ENCODE results near the gene RNF150.

RNF150 gene

DNA sequence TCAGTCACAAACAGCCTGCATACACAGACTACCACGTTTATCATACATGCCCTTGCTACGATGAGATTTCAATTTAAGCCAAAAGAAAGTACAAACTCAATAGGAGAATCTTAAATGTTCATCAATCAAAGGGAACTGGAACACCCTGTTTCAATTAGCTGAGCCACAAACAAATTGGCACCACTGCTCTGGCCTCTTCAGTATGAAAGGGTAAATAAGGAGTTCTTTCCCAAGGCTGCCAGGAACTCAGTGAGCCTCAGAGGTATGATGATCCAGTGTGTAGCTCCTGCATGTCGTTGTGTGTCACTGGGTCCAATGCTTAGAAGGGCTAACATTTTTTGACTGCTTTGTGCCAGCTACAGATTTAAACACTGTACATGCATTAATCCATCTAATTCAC is 5.4 kb downstream of the RNF150 start:
- Histone ChIP-seq H3K9me3 (ENCODE audit: insufficient read depth, low read depth, low read length) (no peaks in the 10 kb centered on the region), H3K27ac (ENCODE audit: low read length) (no peak overlapping the region), H3K4me1 (ENCODE audit: insufficient read depth, low read length) (peaks cover 6% of the 10 kb centered on the region; the same call in 1 of the 2 replicates), H3K4me3 (ENCODE audit: low read length) (no peak overlapping the region), H3K27me3 (ENCODE audit: insufficient read depth, low read length) (peaks cover 26% of the 10 kb centered on the region), H3K36me3 (ENCODE audit: insufficient read depth, low read depth, low read length) (no peaks in the 10 kb centered on the region), H3K9ac (ENCODE audit: low read depth, low read length) (no peak overlapping the region)

DNA sequence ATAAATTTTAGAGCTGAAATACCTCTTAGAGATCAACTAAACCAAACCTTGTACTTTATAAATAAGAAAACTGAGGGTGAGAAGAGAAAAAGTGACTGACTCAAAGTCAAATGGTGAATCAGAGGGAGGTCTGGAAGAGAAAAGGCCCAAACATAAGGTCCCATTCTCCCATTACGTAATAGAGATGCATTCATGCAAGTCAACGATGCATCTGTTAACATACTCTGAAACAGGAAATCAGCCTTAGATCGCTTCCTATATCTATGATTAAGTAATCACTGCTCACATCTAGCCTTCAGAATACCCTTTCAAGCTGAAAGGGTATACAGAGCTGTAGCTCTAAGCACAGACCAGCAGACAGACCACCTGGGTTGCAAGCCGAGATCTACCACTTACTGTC is 6.5 kb downstream of the RNF150 start:
- Histone ChIP-seq H3K9me3 (ENCODE audit: insufficient read depth, low read depth, low read length) (no peaks in the 10 kb centered on the region), H3K36me3 (ENCODE audit: insufficient read depth, low read depth, low read length) (no peaks in the 10 kb centered on the region), H3K4me3 (ENCODE audit: low read length) (no peak overlapping the region), H3K9ac (ENCODE audit: low read depth, low read length) (no peak overlapping the region), H3K4me1 (ENCODE audit: insufficient read depth, low read length) (peaks cover 10% of the 10 kb centered on the region; the same call in 1 of the 2 replicates), H3K27ac (ENCODE audit: low read length) (no peak overlapping the region), H3K27me3 (ENCODE audit: insufficient read depth, low read length) (peaks cover 20% of the 10 kb centered on the region)

DNA sequence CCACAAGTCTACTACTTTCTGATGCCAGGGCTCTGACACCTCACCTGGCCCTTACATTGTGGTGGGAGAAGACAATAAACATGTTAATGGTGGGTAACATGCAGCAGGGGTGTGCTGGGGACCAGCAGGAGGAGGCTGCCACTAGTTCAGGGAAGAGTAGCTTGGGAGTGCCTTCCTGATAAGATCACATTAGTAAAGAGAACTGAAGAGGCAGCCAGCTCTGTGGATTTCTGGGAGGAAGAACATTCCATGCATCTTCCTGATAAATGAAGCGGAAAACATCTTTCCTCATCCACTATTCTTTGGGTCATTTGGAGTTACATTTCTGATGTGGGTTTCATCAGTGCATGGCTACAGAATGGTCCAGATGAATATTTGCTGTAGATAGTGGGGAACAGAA is 9.0 kb downstream of the RNF150 start:
- Histone ChIP-seq H3K27ac (ENCODE audit: low read length) (no peak overlapping the region), H3K9me3 (ENCODE audit: insufficient read depth, low read depth, low read length) (no peaks in the 10 kb centered on the region), H3K4me1 (ENCODE audit: insufficient read depth, low read length) (peaks cover 4% of the 10 kb centered on the region; the same call in 1 of the 2 replicates), H3K4me3 (ENCODE audit: low read length) (no peak overlapping the region), H3K36me3 (ENCODE audit: insufficient read depth, low read depth, low read length) (no peaks in the 10 kb centered on the region), H3K9ac (ENCODE audit: low read depth, low read length) (no peak overlapping the region), H3K27me3 (ENCODE audit: insufficient read depth, low read length) (no peaks in the 10 kb centered on the region)

DNA sequence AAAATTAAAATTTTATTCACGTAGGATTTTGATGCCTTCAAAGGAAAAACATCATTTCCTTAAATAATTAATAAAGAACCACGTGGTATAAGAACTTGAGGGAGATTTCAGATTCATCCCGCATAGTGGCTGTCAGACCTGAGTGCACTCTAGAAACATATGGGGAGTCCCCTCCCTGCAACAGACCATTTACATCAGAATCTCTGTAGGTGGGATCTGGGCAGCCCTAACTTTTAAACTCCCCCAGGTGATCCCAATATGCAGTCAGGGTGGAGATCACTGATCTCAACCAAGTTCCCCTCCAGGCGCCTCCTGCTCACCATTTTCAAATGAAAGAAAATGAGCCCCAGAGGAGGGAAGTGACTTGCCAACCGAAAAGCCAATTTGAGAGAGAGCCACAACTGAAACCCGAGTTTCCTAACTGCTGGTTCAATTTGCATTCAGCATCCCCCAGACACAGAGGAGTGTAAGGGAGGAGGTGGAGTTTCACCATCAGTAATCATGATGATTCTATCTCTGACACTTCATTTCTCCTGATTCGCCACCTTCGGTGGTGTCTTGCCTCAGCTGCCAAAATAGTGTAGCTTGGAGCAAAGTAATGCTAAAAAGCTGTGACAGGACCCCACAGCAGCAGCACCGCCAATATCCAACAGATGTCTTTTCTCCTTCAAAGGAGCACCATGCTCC is 11.4 kb downstream of the RNF150 start:
- no peak overlapping the region for H3K27ac ChIP-seq (ENCODE audit: low read length)
- no peak overlapping the region for H3K4me3 ChIP-seq (ENCODE audit: low read length)
- H3K9ac ChIP-seq (ENCODE audit: low read depth, low read length): no peak overlapping the region
- no peaks in the 10 kb centered on the region for H3K27me3 ChIP-seq (ENCODE audit: insufficient read depth, low read length)
- no peaks in the 10 kb centered on the region for H3K36me3 ChIP-seq (ENCODE audit: insufficient read depth, low read depth, low read length)
- no peaks in the 10 kb centered on the region for H3K9me3 ChIP-seq (ENCODE audit: insufficient read depth, low read depth, low read length)
- H3K4me1 ChIP-seq (ENCODE audit: insufficient read depth, low read length): peaks cover 4% of the 10 kb centered on the region; the same call in 1 of the 2 replicates

DNA sequence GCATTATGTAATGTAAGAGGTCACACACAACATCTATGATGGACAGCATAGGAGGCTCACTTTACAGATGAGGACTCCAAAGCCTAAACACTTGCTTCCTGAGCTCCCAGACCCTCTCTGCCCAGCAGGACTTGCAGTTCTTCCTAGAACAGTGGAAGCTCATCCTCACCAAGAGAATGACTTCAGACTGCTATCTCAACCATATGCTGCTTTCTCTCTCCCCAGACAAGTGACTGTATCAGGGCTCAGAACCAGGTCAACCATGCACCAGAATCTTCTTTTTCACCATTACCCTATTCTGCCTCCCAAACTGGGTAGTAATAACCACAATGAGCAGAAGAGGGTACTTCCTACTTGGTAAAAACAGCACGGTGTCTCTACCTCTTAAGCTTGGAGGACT is 12.2 kb downstream of the RNF150 start:
- H3K4me1 ChIP-seq (ENCODE audit: insufficient read depth, low read length): peaks cover 4% of the 10 kb centered on the region; the same call in 1 of the 2 replicates
- no peak overlapping the region for H3K9ac ChIP-seq (ENCODE audit: low read depth, low read length)
- no peaks in the 10 kb centered on the region for H3K9me3 ChIP-seq (ENCODE audit: insufficient read depth, low read depth, low read length)
- no peak overlapping the region for H3K4me3 ChIP-seq (ENCODE audit: low read length)
- no peak overlapping the region for H3K27ac ChIP-seq (ENCODE audit: low read length)
- H3K27me3 ChIP-seq (ENCODE audit: insufficient read depth, low read length): no peaks in the 10 kb centered on the region
- no peaks in the 10 kb centered on the region for H3K36me3 ChIP-seq (ENCODE audit: insufficient read depth, low read depth, low read length)

DNA sequence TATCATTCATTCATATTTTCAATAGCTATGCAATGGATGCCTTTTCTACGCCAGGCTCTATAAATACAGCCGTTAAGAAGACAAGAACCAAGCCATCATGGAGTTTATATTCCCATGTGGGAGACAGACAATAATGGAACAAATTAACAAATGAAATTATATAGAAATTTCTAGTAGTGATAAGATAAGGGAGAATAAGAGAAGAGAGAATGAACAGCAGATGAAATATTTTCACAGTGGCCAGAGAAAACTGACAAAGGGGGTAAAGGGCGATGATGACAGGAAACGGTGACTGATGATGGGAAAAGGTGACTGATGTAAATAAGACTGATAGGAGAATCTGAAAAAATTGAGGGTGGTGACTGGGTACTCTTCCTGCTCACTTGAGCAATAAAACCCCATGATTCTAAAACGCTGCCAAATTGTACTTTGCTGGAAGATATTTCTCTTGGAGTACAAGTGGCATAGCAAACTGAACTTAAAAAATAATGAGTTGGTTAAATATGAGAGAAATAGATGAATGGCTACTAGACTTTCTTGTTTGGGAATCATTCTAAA is 13.2 kb downstream of the RNF150 start:
- Histone ChIP-seq H3K27ac (ENCODE audit: low read length) (no peak overlapping the region), H3K9ac (ENCODE audit: low read depth, low read length) (no peak overlapping the region), H3K4me1 (ENCODE audit: insufficient read depth, low read length) (peaks cover 4% of the 10 kb centered on the region; the same call in 1 of the 2 replicates), H3K36me3 (ENCODE audit: insufficient read depth, low read depth, low read length) (no peaks in the 10 kb centered on the region), H3K9me3 (ENCODE audit: insufficient read depth, low read depth, low read length) (no peaks in the 10 kb centered on the region), H3K27me3 (ENCODE audit: insufficient read depth, low read length) (no peaks in the 10 kb centered on the region), H3K4me3 (ENCODE audit: low read length) (no peak overlapping the region)

DNA sequence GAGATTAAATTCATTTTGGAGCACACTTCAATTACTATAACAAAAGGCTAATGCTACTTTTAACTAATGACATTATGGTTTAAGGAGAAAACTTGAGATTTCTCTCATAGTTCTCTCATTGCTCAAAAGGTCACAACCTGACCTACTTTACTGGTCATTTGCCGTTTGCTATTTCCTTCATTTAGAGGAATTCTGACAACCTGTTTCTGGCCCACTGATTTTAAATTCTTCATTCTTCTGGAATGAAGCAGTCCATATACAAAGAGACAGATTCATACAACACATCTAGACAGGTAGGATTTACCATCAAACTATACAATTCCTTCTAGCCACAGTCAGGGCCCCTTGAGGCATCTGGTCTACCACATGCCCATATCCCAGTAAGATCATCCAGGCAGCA is 14.2 kb downstream of the RNF150 start:
- Histone ChIP-seq H3K4me3 (ENCODE audit: low read length) (no peak overlapping the region), H3K9me3 (ENCODE audit: insufficient read depth, low read depth, low read length) (no peaks in the 10 kb centered on the region), H3K4me1 (ENCODE audit: insufficient read depth, low read length) (peaks cover 4% of the 10 kb centered on the region; the same call in 1 of the 2 replicates), H3K36me3 (ENCODE audit: insufficient read depth, low read depth, low read length) (no peaks in the 10 kb centered on the region), H3K27ac (ENCODE audit: low read length) (no peak overlapping the region), H3K9ac (ENCODE audit: low read depth, low read length) (no peak overlapping the region), H3K27me3 (ENCODE audit: insufficient read depth, low read length) (no peaks in the 10 kb centered on the region)

DNA sequence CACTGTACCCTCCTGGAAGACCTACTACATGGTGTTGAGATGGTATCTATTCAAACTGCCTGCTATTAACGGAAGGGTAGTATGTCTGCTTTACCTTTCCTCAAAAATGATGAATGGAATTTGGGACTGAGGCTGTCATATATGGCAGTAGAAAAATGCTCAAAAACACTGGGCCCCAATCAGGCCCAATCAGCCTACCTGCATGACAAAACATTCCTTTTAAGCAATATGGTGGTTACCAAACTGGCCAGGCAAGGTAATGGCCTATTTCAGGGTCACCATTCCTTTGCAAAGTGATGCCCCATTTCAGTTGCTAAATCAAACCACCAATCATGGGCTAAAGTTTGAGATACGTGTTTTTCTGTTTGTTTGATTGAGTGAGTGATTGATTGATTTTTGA is 14.9 kb downstream of the RNF150 start:
- H3K9me3 ChIP-seq (ENCODE audit: insufficient read depth, low read depth, low read length): no peaks in the 10 kb centered on the region
- H3K4me3 ChIP-seq (ENCODE audit: low read length): no peak overlapping the region
- no peak overlapping the region for H3K27ac ChIP-seq (ENCODE audit: low read length)
- H3K9ac ChIP-seq (ENCODE audit: low read depth, low read length): no peak overlapping the region
- no peaks in the 10 kb centered on the region for H3K27me3 ChIP-seq (ENCODE audit: insufficient read depth, low read length)
- peaks cover 4% of the 10 kb centered on the region; the same call in 1 of the 2 replicates for H3K4me1 ChIP-seq (ENCODE audit: insufficient read depth, low read length)
- H3K36me3 ChIP-seq (ENCODE audit: insufficient read depth, low read depth, low read length): no peaks in the 10 kb centered on the region

DNA sequence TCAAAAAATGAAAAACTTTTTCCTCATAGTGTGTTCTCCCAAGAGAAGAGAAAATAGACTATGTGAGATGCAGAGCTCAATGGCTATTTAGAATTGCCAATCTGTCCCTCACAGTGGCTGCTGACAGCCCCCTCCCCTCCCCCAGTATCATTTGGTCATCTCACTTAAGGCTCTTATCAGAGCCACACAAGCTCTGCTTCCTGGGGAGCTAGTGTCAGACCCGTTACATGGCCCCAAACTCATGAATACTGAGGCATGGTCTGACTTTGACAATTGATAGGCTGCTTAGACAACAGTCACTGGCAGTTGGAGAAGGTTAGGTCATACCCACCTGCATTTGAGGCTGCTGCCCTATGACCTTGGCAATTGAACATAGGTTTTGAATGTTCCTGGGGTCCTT is 15.3 kb downstream of the RNF150 start:
- Histone ChIP-seq H3K27ac (ENCODE audit: low read length) (no peak overlapping the region), H3K36me3 (ENCODE audit: insufficient read depth, low read depth, low read length) (no peaks in the 10 kb centered on the region), H3K9ac (ENCODE audit: low read depth, low read length) (no peak overlapping the region), H3K9me3 (ENCODE audit: insufficient read depth, low read depth, low read length) (no peaks in the 10 kb centered on the region), H3K27me3 (ENCODE audit: insufficient read depth, low read length) (no peaks in the 10 kb centered on the region), H3K4me3 (ENCODE audit: low read length) (no peak overlapping the region), H3K4me1 (ENCODE audit: insufficient read depth, low read length) (peaks cover 4% of the 10 kb centered on the region; the same call in 1 of the 2 replicates)

DNA sequence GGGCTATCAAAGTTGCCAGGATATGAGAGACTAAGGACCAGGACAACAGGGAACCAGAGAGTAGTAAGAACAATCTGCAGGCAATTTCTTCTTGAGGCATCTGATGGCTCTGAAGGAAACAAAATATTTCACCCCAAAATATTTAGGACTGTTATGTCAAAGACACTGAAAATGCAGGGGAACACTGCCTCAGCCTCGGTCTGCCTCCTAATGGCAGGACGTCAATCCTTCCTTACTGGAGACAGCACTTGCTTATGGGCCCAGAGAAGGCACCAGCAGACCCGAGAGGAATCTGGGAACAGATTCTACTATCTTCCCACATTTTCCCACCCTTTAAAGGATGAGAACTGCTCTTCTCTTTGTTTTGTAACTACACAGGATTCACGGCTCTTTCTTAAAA is 23.3 kb downstream of the RNF150 start:
- no peak overlapping the region for H3K27ac ChIP-seq (ENCODE audit: low read length)
- H3K36me3 ChIP-seq (ENCODE audit: insufficient read depth, low read depth, low read length): no peaks in the 10 kb centered on the region
- no peak overlapping the region for H3K4me3 ChIP-seq (ENCODE audit: low read length)
- no peaks in the 10 kb centered on the region for H3K4me1 ChIP-seq (ENCODE audit: insufficient read depth, low read length)
- H3K9ac ChIP-seq (ENCODE audit: low read depth, low read length): no peak overlapping the region
- H3K27me3 ChIP-seq (ENCODE audit: insufficient read depth, low read length): no peaks in the 10 kb centered on the region
- H3K9me3 ChIP-seq (ENCODE audit: insufficient read depth, low read depth, low read length): no peaks in the 10 kb centered on the region

DNA sequence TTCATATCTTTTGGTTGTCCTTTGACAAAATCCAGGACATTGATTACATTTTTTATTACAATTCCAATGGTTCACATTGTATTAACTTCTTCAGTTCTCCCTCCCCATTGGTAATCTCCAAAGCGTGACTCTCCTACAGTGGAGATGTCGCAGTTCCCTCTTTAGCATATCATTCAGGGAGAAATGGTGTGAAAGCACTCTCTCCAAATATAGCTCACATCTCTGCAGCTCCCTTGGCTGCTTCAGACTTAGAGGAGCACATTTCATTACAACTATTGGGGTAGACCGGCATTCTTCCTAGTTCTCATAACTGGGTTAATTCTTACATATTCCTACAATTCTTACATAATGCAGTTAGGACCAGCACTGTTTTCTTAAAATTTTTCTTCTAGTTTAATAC is 25.3 kb downstream of the RNF150 start:
- Histone ChIP-seq H3K9ac (ENCODE audit: low read depth, low read length) (no peak overlapping the region), H3K4me3 (ENCODE audit: low read length) (no peak overlapping the region), H3K27me3 (ENCODE audit: insufficient read depth, low read length) (no peaks in the 10 kb centered on the region), H3K36me3 (ENCODE audit: insufficient read depth, low read depth, low read length) (no peaks in the 10 kb centered on the region), H3K27ac (ENCODE audit: low read length) (no peak overlapping the region), H3K9me3 (ENCODE audit: insufficient read depth, low read depth, low read length) (no peaks in the 10 kb centered on the region), H3K4me1 (ENCODE audit: insufficient read depth, low read length) (no peaks in the 10 kb centered on the region)

DNA sequence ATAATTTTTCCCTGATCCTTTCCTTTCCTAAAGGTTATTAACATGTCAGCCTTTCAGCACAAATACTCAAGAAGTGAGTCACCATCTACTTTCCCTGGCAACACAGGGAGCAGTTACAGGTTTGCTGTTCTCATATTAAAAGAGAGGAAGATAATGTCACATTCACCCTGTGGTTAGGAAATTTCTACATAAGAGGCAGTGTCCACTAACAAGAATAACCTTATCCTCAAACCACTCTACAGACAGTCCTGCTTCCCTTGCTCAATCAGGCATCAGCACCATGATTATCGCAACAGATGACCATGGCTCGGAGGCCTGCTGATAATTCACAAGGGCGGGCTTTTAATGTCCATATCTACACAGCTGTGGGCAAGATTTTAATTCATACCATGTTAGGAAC is 30.9 kb downstream of the RNF150 start:
- H3K9me3 ChIP-seq (ENCODE audit: insufficient read depth, low read depth, low read length): no peaks in the 10 kb centered on the region
- H3K27me3 ChIP-seq (ENCODE audit: insufficient read depth, low read length): no peaks in the 10 kb centered on the region
- no peaks in the 10 kb centered on the region for H3K36me3 ChIP-seq (ENCODE audit: insufficient read depth, low read depth, low read length)
- H3K9ac ChIP-seq (ENCODE audit: low read depth, low read length): no peak overlapping the region
- H3K27ac ChIP-seq (ENCODE audit: low read length): no peak overlapping the region
- H3K4me3 ChIP-seq (ENCODE audit: low read length): no peak overlapping the region
- peaks cover 2% of the 10 kb centered on the region; the same call in 1 of the 2 replicates for H3K4me1 ChIP-seq (ENCODE audit: insufficient read depth, low read length)

All from iPS-20b (cell line).